ENCODE data around the gene HBEGF. TPM values are rescaled to one million over a fixed set of nuclear protein-coding genes. Genes with fewer than 3 reads are reported as not detected.
A peak's percentile ranks its signal among the peaks of the same experiment; 100 is the strongest.

The HBEGF gene
- total RNA-seq, 2 experiments from 2014 or later, result 21.5 to 23.5 TPM

DNA sequence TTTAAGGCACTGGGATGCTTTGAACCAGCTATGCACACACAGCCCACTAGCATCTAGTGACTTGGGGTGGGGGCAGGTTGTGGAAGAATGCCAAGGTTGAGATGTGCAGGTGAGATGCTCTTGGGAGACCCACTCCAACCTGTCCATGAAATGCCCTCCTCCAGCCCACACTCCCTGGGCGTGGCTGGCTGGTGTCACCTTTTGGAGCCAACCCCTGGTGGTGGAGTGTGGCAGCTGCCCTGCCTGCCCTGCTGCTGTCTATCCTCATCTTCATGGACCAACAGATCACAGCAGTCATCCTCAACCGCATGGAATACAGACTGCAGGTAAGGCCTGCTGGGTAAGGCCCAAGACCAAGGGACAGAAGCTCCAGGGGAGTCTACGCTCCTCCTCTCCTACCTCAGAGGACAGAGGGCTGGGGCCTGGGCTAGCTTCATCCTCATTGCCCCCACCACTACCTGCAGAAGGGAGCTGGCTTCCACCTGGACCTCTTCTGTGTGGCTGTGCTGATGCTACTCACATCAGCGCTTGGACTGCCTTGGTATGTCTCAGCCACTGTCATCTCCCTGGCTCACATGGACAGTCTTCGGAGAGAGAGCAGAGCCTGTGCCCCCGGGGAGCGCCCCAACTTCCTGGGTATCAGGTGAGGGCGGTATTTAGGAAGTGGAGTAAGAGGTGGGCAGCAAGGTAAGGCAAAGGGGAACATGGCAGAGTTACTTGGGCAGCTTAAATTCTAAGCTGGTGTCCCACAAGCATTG lies 21.0 kb upstream of the HBEGF start:
- intact Hi-C loops (cut with micrococcal nuclease), result no loop called here
- peaks cover 4% of the 10 kb centered on the region for H3K4me1 Mint-ChIP-seq (ENCODE audit: low read depth)
- H3K36me3 Mint-ChIP-seq, result no peaks in the 10 kb centered on the region
- H3K9me3 Mint-ChIP-seq, result no peaks in the 10 kb centered on the region
- DNase-seq, result no peak
- no peak overlapping the region for H3K4me3 Mint-ChIP-seq
- H3K27me3 Mint-ChIP-seq, result no peaks in the 10 kb centered on the region
- POLR2A ChIA-PET, result interaction anchor here (0.6 kb wide), 1 partner anchor 116 kb away, joined by 4 read pairs; no protein-coding TSS in a partner anchor
- no peak overlapping the region for H3K27ac Mint-ChIP-seq
- CTCF ChIA-PET, result interaction anchor here (0.6 to 2.1 kb wide), 7 partner anchors 12 to 128 kb away, joined by 3 to 6 read pairs (median 4); partner anchors contain the start of gene HBEGF

DNA sequence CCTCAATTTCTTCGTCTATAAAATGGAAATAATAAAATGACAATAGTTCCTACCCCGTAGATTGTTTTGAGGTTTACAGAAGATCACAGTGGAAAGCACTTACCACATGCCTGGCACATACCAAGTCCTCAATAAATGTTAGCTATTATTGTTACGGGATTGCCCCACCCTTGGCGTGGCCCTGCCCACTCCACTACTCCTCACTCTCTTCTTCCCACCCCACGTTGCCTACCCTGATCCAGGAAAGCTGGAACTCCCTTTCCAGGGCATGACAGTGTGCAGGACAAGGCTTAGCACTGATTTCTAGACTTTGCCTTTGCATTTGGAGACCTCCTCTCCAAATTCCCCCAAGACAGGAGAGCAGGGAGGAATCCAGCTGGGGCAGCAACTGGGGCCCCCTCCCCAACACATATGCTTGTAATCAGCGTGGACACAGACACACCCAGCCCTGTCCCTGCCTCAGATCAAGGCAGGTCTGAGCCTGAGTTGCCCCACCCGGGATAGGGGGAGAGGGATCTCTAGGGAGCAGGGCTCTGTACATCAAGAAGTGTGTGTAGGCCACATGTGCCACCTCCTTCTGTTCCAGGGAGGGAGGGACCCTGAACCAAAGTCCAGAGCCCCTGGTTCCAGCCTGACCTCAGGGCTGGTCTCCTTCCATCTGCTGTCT lies 20.3 kb upstream of the HBEGF start:
- Mint-ChIP-seq H3K27ac (no peak overlapping the region), H3K36me3 (no peaks in the 10 kb centered on the region), H3K4me1 (ENCODE audit: low read depth) (peaks cover 4% of the 10 kb centered on the region), H3K9me3 (no peaks in the 10 kb centered on the region), H3K27me3 (no peaks in the 10 kb centered on the region), H3K4me3 (no peak overlapping the region)
- intact Hi-C loops (cut with micrococcal nuclease), result no loop called here
- DNase-seq, result no peak
- CTCF ChIA-PET, result interaction anchor here (0.6 to 2.1 kb wide), 8 partner anchors 11 to 353 kb away, joined by 3 to 8 read pairs (median 4); partner anchors contain the start of gene HBEGF
- POLR2A ChIA-PET, result interaction anchor here (0.6 kb wide), 1 partner anchor 115 kb away, joined by 4 read pairs; no protein-coding TSS in a partner anchor

DNA sequence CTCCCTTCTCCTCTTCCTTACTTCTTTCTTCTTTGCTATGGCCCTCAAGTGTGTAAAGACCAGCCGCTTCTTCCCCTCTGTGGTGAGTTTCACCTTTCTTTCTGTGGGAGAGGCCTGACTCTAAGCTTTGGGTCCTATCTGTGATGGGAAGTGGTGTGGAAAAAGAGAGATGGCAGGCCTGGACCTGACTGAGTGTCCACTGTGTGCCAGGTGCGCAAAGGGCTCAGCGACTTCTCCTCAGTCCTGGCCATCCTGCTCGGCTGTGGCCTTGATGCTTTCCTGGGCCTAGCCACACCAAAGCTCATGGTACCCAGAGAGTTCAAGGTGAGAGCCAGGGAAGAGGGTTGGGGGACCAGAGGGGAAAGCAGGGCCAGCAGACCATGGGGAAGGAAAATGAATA lies 19.5 kb upstream of the HBEGF start:
- CTCF ChIA-PET, result interaction anchor here (0.7 to 3.3 kb wide), 7 partner anchors 7 to 354 kb away, joined by 3 to 24 read pairs (median 4); partner anchors contain the start of gene HBEGF
- H3K27me3 Mint-ChIP-seq, result no peaks in the 10 kb centered on the region
- POLR2A ChIA-PET, result no interaction called here
- H3K4me1 Mint-ChIP-seq (ENCODE audit: low read depth), result peaks cover 4% of the 10 kb centered on the region
- H3K9me3 Mint-ChIP-seq, result no peaks in the 10 kb centered on the region
- intact Hi-C loops (cut with micrococcal nuclease), result no loop called here
- H3K27ac Mint-ChIP-seq, result no peak overlapping the region
- no peak for DNase-seq
- no peaks in the 10 kb centered on the region for H3K36me3 Mint-ChIP-seq
- H3K4me3 Mint-ChIP-seq, result no peak overlapping the region

DNA sequence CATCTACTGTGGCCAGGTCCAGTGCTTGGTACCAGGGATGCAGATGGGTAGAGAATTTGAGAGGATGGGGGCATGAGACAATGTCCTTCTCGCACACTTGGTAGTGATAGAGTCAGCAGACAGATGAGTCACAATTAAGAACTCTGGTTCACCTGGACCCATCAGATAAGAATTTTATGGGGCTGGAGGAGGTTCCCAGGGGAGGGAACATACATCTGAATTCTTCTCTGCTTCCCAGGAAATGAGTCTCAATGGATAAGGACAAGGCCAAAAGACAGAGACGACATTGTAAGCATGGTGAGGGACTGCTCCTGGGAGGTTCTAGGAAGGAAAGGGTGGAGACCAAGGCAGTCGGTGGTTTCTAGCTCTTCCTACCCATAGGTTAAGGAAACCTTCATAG lies 18.9 kb upstream of the HBEGF start:
- intact Hi-C loops (cut with micrococcal nuclease), result no loop called here
- ChIA-PET CTCF (interaction anchor here (1.2 to 3.3 kb wide), 5 partner anchors 8 to 355 kb away, joined by 3 to 24 read pairs (median 4); partner anchors contain the start of gene HBEGF), POLR2A (no interaction called here)
- H3K36me3 Mint-ChIP-seq, result no peaks in the 10 kb centered on the region
- H3K4me1 Mint-ChIP-seq (ENCODE audit: low read depth), result peaks cover 4% of the 10 kb centered on the region
- H3K27ac Mint-ChIP-seq, result no peak overlapping the region
- no peaks in the 10 kb centered on the region for H3K9me3 Mint-ChIP-seq
- no peak overlapping the region for H3K4me3 Mint-ChIP-seq
- DNase-seq, result no peak
- no peaks in the 10 kb centered on the region for H3K27me3 Mint-ChIP-seq

DNA sequence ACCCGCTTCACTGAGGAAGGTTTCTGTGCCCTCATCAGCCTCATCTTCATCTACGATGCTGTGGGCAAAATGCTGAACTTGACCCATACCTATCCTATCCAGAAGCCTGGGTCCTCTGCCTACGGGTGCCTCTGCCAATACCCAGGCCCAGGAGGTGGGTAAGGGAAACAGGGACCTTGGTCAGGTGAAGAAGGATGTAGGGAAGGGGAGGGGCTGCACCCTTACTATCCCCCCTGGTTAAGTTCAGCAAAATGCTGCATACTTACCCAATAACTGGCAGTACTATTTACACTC lies 18.0 kb upstream of the HBEGF start:
- no peak for DNase-seq
- Mint-ChIP-seq H3K27me3 (no peaks in the 10 kb centered on the region), H3K36me3 (no peaks in the 10 kb centered on the region), H3K4me1 (ENCODE audit: low read depth) (peaks cover 4% of the 10 kb centered on the region), H3K9me3 (no peaks in the 10 kb centered on the region), H3K27ac (no peak overlapping the region), H3K4me3 (no peak overlapping the region)
- ChIA-PET POLR2A (no interaction called here), CTCF (interaction anchor here (1.2 to 3.3 kb wide), 11 partner anchors 8 to 351 kb away, joined by 3 to 24 read pairs (median 6); partner anchors contain the start of genes EIF4EBP3 and HBEGF)
- intact Hi-C loops (cut with micrococcal nuclease), result loop anchor here (5.0 kb wide), 2 partner anchors 193 to 348 kb away; partner anchors contain the start of gene SRA1

DNA sequence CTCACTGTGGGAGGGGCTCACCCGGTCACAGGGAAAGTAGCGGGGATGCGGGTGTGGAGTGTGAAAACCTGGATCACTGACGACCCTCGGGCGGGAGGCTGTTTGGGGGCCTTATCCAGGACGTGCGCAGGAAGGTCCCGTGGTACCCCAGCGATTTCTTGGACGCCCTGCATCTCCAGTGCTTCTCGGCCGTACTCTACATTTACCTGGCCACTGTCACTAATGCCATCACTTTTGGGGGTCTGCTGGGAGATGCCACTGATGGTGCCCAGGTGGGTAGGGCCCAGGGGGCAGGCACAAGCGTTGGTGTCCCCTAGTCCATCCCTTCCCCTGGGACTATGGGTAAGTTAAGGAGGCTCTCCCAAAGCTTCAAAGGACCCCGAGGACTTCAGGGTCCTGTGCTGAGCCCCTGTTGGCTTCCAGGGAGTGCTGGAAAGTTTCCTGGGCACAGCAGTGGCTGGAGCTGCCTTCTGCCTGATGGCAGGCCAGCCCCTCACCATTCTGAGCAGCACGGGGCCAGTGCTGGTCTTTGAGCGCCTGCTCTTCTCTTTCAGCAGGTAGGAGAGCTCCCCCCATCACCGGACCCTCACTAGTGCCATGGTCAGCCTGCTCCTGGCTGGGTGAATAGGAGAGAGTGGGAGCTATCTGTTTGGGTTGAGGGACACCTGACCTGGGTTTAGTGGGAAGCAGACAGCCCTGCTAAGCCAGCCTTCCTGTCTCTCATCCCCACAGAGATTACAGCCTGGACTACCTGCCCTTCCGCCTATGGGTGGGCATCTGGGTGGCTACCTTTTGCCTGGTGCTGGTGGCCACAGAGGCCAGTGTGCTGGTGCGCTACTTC lies 17.4 kb upstream of the HBEGF start:
- H3K4me1 Mint-ChIP-seq (ENCODE audit: low read depth), result peaks cover 4% of the 10 kb centered on the region

DNA sequence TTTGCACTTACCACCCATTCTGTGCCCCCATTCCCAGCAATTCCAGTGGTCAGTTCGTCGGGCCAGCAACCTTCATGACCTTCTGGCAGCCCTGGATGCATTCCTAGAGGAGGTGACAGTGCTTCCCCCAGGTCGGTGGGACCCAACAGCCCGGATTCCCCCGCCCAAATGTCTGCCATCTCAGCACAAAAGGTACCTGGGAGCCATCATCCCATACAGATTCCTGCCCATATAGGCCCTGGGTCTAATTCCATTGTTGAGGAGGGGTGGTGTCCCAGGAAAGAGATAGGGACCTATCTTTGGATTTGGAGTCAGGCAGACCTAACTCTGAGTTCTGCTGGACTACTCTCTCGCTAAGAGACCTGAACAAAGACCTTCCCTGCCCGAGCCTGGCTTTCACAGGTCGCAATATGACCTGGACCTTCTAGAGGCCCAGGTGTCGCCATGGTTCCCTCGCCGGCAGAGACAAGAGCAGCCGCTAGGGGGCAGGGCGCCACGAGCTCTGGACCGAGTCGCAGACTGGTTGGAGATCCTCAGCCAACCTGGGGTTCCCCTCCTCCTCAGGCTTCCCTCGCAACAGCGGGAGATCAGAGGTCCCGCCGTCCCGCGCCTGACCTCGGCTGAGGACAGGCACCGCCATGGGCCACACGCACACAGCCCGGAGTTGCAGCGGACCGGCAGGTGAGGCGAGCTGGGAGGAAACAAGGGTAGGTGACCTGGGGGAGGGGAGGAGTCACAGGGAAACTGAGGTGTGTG lies 16.6 kb upstream of the HBEGF start:
- ChIA-PET POLR2A (no interaction called here), CTCF (interaction anchor here (0.5 to 3.3 kb wide), 50 partner anchors 8 to 363 kb away, joined by 3 to 24 read pairs (median 4); partner anchors contain the start of genes ANKHD1, EIF4EBP3, HBEGF and IK)
- no peaks in the 10 kb centered on the region for H3K36me3 Mint-ChIP-seq
- intact Hi-C loops (cut with micrococcal nuclease), result loop anchor here (1.0 to 5.0 kb wide), 3 partner anchors 194 to 349 kb away; partner anchors contain the start of gene SRA1
- peak overlapping the region; percentile 52 for H3K27ac Mint-ChIP-seq
- H3K27me3 Mint-ChIP-seq, result peaks cover 3% of the 10 kb centered on the region
- H3K9me3 Mint-ChIP-seq, result no peaks in the 10 kb centered on the region
- DNase-seq, result peak; percentile 91
- peaks cover 4% of the 10 kb centered on the region for H3K4me1 Mint-ChIP-seq (ENCODE audit: low read depth)
- H3K4me3 Mint-ChIP-seq, result peak overlapping the region; percentile 72

More for the DNA sequence above, 17.4 kb upstream of the HBEGF start:
- H3K4me3 Mint-ChIP-seq, result peak overlapping the region; percentile 72
- H3K27me3 Mint-ChIP-seq, result no peaks in the 10 kb centered on the region
- no peaks in the 10 kb centered on the region for H3K9me3 Mint-ChIP-seq
- ChIA-PET POLR2A (no interaction called here), CTCF (interaction anchor here (0.5 to 3.3 kb wide), 51 partner anchors 7 to 362 kb away, joined by 3 to 24 read pairs (median 4); partner anchors contain the start of genes ANKHD1, EIF4EBP3, HBEGF and IK)
- DNase-seq, result no peak
- intact Hi-C loops (cut with micrococcal nuclease), result loop anchor here (1.0 to 5.0 kb wide), 3 partner anchors 193 to 348 kb away; partner anchors contain the start of gene SRA1
- no peaks in the 10 kb centered on the region for H3K36me3 Mint-ChIP-seq
- H3K27ac Mint-ChIP-seq, result peak overlapping the region; percentile 52

DNA sequence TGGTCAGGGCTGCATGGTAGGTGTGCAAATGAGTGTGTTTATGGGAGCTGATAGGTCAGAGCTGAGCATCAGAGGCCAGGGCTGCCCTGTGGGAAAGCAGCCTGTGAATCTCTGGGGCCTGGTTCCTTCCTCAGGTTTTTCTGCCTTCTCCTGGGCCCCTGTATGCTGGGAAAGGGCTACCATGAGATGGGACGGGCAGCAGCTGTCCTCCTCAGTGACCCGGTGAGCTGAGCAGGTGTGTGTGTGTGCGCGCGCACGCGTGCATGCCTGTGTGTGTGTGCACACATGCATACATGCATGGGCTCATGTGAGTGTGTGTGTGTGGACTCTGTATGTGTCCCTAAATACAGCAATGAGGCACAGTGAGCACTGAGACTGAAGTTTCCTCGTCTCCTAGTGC lies 15.9 kb upstream of the HBEGF start:
- H3K4me3 Mint-ChIP-seq, result no peak overlapping the region
- no peaks in the 10 kb centered on the region for H3K36me3 Mint-ChIP-seq
- H3K4me1 Mint-ChIP-seq (ENCODE audit: low read depth), result peaks cover 10% of the 10 kb centered on the region
- H3K9me3 Mint-ChIP-seq, result no peaks in the 10 kb centered on the region
- intact Hi-C loops (cut with micrococcal nuclease), result loop anchor here (5.0 kb wide), 2 partner anchors 195 to 350 kb away; partner anchors contain the start of gene SRA1
- ChIA-PET POLR2A (no interaction called here), CTCF (interaction anchor here (0.5 to 4.9 kb wide), 10 partner anchors 10 to 361 kb away, joined by 3 to 66 read pairs (median 6); partner anchors contain the start of gene HBEGF)
- no peak overlapping the region for H3K27ac Mint-ChIP-seq
- H3K27me3 Mint-ChIP-seq, result peaks cover 5% of the 10 kb centered on the region
- no peak for DNase-seq

DNA sequence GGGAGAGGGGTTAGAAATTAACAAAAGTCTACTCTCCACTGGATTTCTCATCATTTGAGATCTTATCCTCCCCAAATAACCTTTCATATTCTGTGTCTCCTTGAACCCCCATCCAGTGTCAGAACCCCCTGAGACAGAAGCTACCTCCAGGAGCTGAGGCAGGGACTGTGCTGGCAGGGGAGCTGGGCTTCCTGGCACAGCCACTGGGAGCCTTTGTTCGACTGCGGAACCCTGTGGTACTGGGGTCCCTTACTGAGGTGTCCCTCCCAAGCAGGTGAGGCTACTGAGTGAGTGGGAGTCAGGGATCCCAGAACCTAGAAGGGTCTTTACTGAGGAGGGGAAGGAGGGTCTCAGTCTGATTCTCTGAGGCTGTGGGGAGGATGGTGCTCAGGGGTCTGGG lies 15.5 kb upstream of the HBEGF start:
- peaks cover 5% of the 10 kb centered on the region for H3K27me3 Mint-ChIP-seq
- H3K4me1 Mint-ChIP-seq (ENCODE audit: low read depth), result peaks cover 14% of the 10 kb centered on the region
- no peaks in the 10 kb centered on the region for H3K36me3 Mint-ChIP-seq
- no peaks in the 10 kb centered on the region for H3K9me3 Mint-ChIP-seq
- CTCF ChIA-PET, result interaction anchor here (0.5 to 4.9 kb wide), 5 partner anchors 10 to 122 kb away, joined by 3 to 66 read pairs (median 20); partner anchors contain the start of gene HBEGF
- H3K27ac Mint-ChIP-seq, result no peak overlapping the region
- no peak overlapping the region for H3K4me3 Mint-ChIP-seq
- no peak for DNase-seq
- POLR2A ChIA-PET, result no interaction called here
- intact Hi-C loops (cut with micrococcal nuclease), result loop anchor here (5.0 kb wide), 2 partner anchors 195 to 350 kb away; partner anchors contain the start of gene SRA1

DNA sequence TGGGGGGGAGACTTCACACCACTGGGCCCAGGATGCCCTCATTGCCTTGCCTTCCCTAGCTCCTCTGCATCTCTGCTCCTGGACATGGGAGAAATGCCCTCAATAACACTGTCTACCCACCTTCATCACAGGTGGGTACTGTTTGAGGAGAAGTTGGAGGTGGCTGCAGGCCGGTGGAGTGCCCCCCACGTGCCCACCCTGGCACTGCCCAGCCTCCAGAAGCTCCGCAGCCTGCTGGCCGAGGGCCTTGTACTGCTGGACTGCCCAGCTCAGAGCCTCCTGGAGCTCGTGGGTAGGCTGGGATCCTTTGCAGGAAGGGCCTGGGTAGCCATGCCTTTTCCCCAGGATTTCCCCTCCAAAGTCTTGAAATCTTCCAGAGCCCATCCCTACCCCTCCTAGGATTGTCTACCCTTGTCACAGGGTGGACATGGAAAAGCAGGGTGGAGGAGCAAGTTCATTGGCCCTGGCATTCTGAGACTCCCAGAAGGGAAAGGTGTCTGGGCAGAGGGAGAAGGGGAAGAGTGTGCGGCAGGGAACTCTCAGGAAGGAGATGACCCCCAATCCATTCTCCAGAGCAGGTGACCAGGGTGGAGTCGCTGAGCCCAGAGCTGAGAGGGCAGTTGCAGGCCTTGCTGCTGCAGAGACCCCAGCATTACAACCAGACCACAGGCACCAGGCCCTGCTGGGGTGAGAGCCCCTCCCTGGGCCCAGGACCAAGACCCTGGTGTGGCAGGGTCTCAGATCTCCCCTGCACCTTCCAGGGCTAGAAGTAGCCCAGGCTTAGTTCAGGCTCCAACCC lies 14.5 kb upstream of the HBEGF start:
- Mint-ChIP-seq H3K36me3 (no peaks in the 10 kb centered on the region), H3K9me3 (no peaks in the 10 kb centered on the region), H3K27me3 (peaks cover 5% of the 10 kb centered on the region), H3K4me3 (no peak overlapping the region), H3K4me1 (ENCODE audit: low read depth) (peaks cover 18% of the 10 kb centered on the region), H3K27ac (no peak overlapping the region)
- intact Hi-C loops (cut with micrococcal nuclease), result loop anchor here (5.0 kb wide), 2 partner anchors 196 to 351 kb away; partner anchors contain the start of gene SRA1
- POLR2A ChIA-PET, result no interaction called here
- DNase-seq, result no peak
- CTCF ChIA-PET, result interaction anchor here (0.6 to 4.9 kb wide), 7 partner anchors 9 to 121 kb away, joined by 5 to 66 read pairs (median 20); partner anchors contain the start of gene HBEGF

All from activated CD4-positive, alpha-beta memory T cell treated with anti-CD3 and anti-CD28 coated beads for 36 hours (primary cell).